ENCODE measurements around the gene CCR8. TPM values are rescaled to one million over a fixed set of nuclear protein-coding genes. Genes with fewer than 3 reads are reported as not detected.

CCR8 gene
- total RNA-seq, 1 donor from 2014 or later: not detected

- Histone ChIP-seq H3K4me1 (ENCODE audit: control insufficient read depth in 3 of 3, insufficient read depth in 3 of 3, low read length in 3 of 3) (peaks cover 21 to 28% (median 22%) of the 10 kb centered on the region in 3 donors), H3K9me3 (ENCODE audit: control insufficient read depth in 3 of 3, low read length in 3 of 3) (no peaks in the 10 kb centered on the region), H3K36me3 (ENCODE audit: control insufficient read depth in 3 of 3, insufficient read depth in 3 of 3, low read length in 3 of 3) (no peaks in the 10 kb centered on the region), H3K27ac (ENCODE audit: low read depth, low read length) (peak overlapping the region; percentile 80), H3K4me3 (ENCODE audit: low read length in 3 of 3) (no peak overlapping the region), H3K27me3 (ENCODE audit: control insufficient read depth in 3 of 3, insufficient read depth in 3 of 3, low read length in 3 of 3) (no peaks in the 10 kb centered on the region), H3K9ac (ENCODE audit: low read depth in 1 of 3, low read length in 3 of 3) (peak overlapping the region in 1 of 3 donors; percentile 10)
Measured at GRCh38 chr3:39288300-39288808, 41.2 kb upstream of the CCR8 start.

GRCh38 chr3:39289107-39289506 is 40.4 kb upstream of the CCR8 start:
- Histone ChIP-seq H3K4me3 (ENCODE audit: low read length in 3 of 3) (no peak overlapping the region), H3K9ac (ENCODE audit: low read depth in 1 of 3, low read length in 3 of 3) (no peak overlapping the region), H3K27me3 (ENCODE audit: control insufficient read depth in 3 of 3, insufficient read depth in 3 of 3, low read length in 3 of 3) (no peaks in the 10 kb centered on the region), H3K36me3 (ENCODE audit: control insufficient read depth in 3 of 3, insufficient read depth in 3 of 3, low read length in 3 of 3) (no peaks in the 10 kb centered on the region), H3K27ac (ENCODE audit: low read depth, low read length) (no peak overlapping the region), H3K4me1 (ENCODE audit: control insufficient read depth in 3 of 3, insufficient read depth in 3 of 3, low read length in 3 of 3) (peaks cover 21 to 28% (median 22%) of the 10 kb centered on the region in 3 donors), H3K9me3 (ENCODE audit: control insufficient read depth in 3 of 3, low read length in 3 of 3) (no peaks in the 10 kb centered on the region)

- H3K27ac ChIP-seq (ENCODE audit: low read depth, low read length): no peak overlapping the region
- no peaks in the 10 kb centered on the region for H3K36me3 ChIP-seq (ENCODE audit: control insufficient read depth in 3 of 3, insufficient read depth in 3 of 3, low read length in 3 of 3)
- no peak overlapping the region for H3K4me3 ChIP-seq (ENCODE audit: low read length in 3 of 3)
- no peak overlapping the region for H3K9ac ChIP-seq (ENCODE audit: low read depth in 1 of 3, low read length in 3 of 3)
- no peaks in the 10 kb centered on the region for H3K9me3 ChIP-seq (ENCODE audit: control insufficient read depth in 3 of 3, low read length in 3 of 3)
- peaks cover 17 to 22% (median 19%) of the 10 kb centered on the region in 3 donors for H3K4me1 ChIP-seq (ENCODE audit: control insufficient read depth in 3 of 3, insufficient read depth in 3 of 3, low read length in 3 of 3)
- H3K27me3 ChIP-seq (ENCODE audit: control insufficient read depth in 3 of 3, insufficient read depth in 3 of 3, low read length in 3 of 3): no peaks in the 10 kb centered on the region
Measured at GRCh38 chr3:39290255-39290654, 39.3 kb upstream of the CCR8 start.

- Histone ChIP-seq H3K27me3 (ENCODE audit: control insufficient read depth in 3 of 3, insufficient read depth in 3 of 3, low read length in 3 of 3) (no peaks in the 10 kb centered on the region), H3K36me3 (ENCODE audit: control insufficient read depth in 3 of 3, insufficient read depth in 3 of 3, low read length in 3 of 3) (no peaks in the 10 kb centered on the region), H3K4me3 (ENCODE audit: low read length in 3 of 3) (no peak overlapping the region), H3K9me3 (ENCODE audit: control insufficient read depth in 3 of 3, low read length in 3 of 3) (no peaks in the 10 kb centered on the region), H3K27ac (ENCODE audit: low read depth, low read length) (no peak overlapping the region), H3K9ac (ENCODE audit: low read depth in 1 of 3, low read length in 3 of 3) (peak overlapping the region in 1 of 3 donors; percentile 10), H3K4me1 (ENCODE audit: control insufficient read depth in 3 of 3, insufficient read depth in 3 of 3, low read length in 3 of 3) (peaks cover 13 to 18% (median 16%) of the 10 kb centered on the region in 3 donors)
Measured at GRCh38 chr3:39291903-39292329, 37.6 kb upstream of the CCR8 start.

GRCh38 chr3:39292961-39293360 is 36.5 kb upstream of the CCR8 start:
- H3K27me3 ChIP-seq (ENCODE audit: control insufficient read depth in 3 of 3, insufficient read depth in 3 of 3, low read length in 3 of 3): no peaks in the 10 kb centered on the region
- H3K9ac ChIP-seq (ENCODE audit: low read depth in 1 of 3, low read length in 3 of 3): no peak overlapping the region
- no peak overlapping the region for H3K4me3 ChIP-seq (ENCODE audit: low read length in 3 of 3)
- no peaks in the 10 kb centered on the region for H3K36me3 ChIP-seq (ENCODE audit: control insufficient read depth in 3 of 3, insufficient read depth in 3 of 3, low read length in 3 of 3)
- H3K9me3 ChIP-seq (ENCODE audit: control insufficient read depth in 3 of 3, low read length in 3 of 3): no peaks in the 10 kb centered on the region
- H3K27ac ChIP-seq (ENCODE audit: low read depth, low read length): no peak overlapping the region
- peaks cover 3 to 12% (median 9%) of the 10 kb centered on the region in 3 donors for H3K4me1 ChIP-seq (ENCODE audit: control insufficient read depth in 3 of 3, insufficient read depth in 3 of 3, low read length in 3 of 3)

- H3K9me3 ChIP-seq (ENCODE audit: control insufficient read depth in 3 of 3, low read length in 3 of 3): peaks cover 0 to 8% (median 0%) of the 10 kb centered on the region in 3 donors
- H3K36me3 ChIP-seq (ENCODE audit: control insufficient read depth in 3 of 3, insufficient read depth in 3 of 3, low read length in 3 of 3): no peaks in the 10 kb centered on the region
- no peak overlapping the region for H3K27ac ChIP-seq (ENCODE audit: low read depth, low read length)
- H3K4me1 ChIP-seq (ENCODE audit: control insufficient read depth in 3 of 3, insufficient read depth in 3 of 3, low read length in 3 of 3): peaks cover 0 to 8% (median 6%) of the 10 kb centered on the region in 3 donors
- no peak overlapping the region for H3K4me3 ChIP-seq (ENCODE audit: low read length in 3 of 3)
- no peak overlapping the region for H3K9ac ChIP-seq (ENCODE audit: low read depth in 1 of 3, low read length in 3 of 3)
- H3K27me3 ChIP-seq (ENCODE audit: control insufficient read depth in 3 of 3, insufficient read depth in 3 of 3, low read length in 3 of 3): no peaks in the 10 kb centered on the region
Measured at GRCh38 chr3:39294446-39295183, 34.9 kb upstream of the CCR8 start.

GRCh38 chr3:39295184-39295775 is 34.2 kb upstream of the CCR8 start:
- Histone ChIP-seq H3K27me3 (ENCODE audit: control insufficient read depth in 3 of 3, insufficient read depth in 3 of 3, low read length in 3 of 3) (no peaks in the 10 kb centered on the region), H3K9me3 (ENCODE audit: control insufficient read depth in 3 of 3, low read length in 3 of 3) (peaks cover 0 to 8% (median 0%) of the 10 kb centered on the region in 3 donors), H3K4me3 (ENCODE audit: low read length in 3 of 3) (no peak overlapping the region), H3K9ac (ENCODE audit: low read depth in 1 of 3, low read length in 3 of 3) (no peak overlapping the region), H3K36me3 (ENCODE audit: control insufficient read depth in 3 of 3, insufficient read depth in 3 of 3, low read length in 3 of 3) (no peaks in the 10 kb centered on the region), H3K27ac (ENCODE audit: low read depth, low read length) (no peak overlapping the region), H3K4me1 (ENCODE audit: control insufficient read depth in 3 of 3, insufficient read depth in 3 of 3, low read length in 3 of 3) (peaks cover 0 to 8% (median 6%) of the 10 kb centered on the region in 3 donors)

GRCh38 chr3:39296197-39297077 is 33.1 kb upstream of the CCR8 start:
- H3K27me3 ChIP-seq (ENCODE audit: control insufficient read depth in 3 of 3, insufficient read depth in 3 of 3, low read length in 3 of 3): no peaks in the 10 kb centered on the region
- peaks cover 0 to 8% (median 6%) of the 10 kb centered on the region in 3 donors for H3K4me1 ChIP-seq (ENCODE audit: control insufficient read depth in 3 of 3, insufficient read depth in 3 of 3, low read length in 3 of 3)
- peaks cover 0 to 8% (median 3%) of the 10 kb centered on the region in 3 donors for H3K9me3 ChIP-seq (ENCODE audit: control insufficient read depth in 3 of 3, low read length in 3 of 3)
- H3K9ac ChIP-seq (ENCODE audit: low read depth in 1 of 3, low read length in 3 of 3): no peak overlapping the region
- no peaks in the 10 kb centered on the region for H3K36me3 ChIP-seq (ENCODE audit: control insufficient read depth in 3 of 3, insufficient read depth in 3 of 3, low read length in 3 of 3)
- no peak overlapping the region for H3K27ac ChIP-seq (ENCODE audit: low read depth, low read length)
- H3K4me3 ChIP-seq (ENCODE audit: low read length in 3 of 3): no peak overlapping the region

GRCh38 chr3:39299279-39299678 is 30.2 kb upstream of the CCR8 start:
- peaks cover 0 to 8% (median 5%) of the 10 kb centered on the region in 3 donors for H3K9me3 ChIP-seq (ENCODE audit: control insufficient read depth in 3 of 3, low read length in 3 of 3)
- H3K27me3 ChIP-seq (ENCODE audit: control insufficient read depth in 3 of 3, insufficient read depth in 3 of 3, low read length in 3 of 3): no peaks in the 10 kb centered on the region
- no peak overlapping the region for H3K27ac ChIP-seq (ENCODE audit: low read depth, low read length)

More at GRCh38 chr3:39299279-39299678, 30.2 kb upstream of the CCR8 start:
- no peaks in the 10 kb centered on the region for H3K4me1 ChIP-seq (ENCODE audit: control insufficient read depth in 3 of 3, insufficient read depth in 3 of 3, low read length in 3 of 3)
- no peaks in the 10 kb centered on the region for H3K36me3 ChIP-seq (ENCODE audit: control insufficient read depth in 3 of 3, insufficient read depth in 3 of 3, low read length in 3 of 3)
- H3K9ac ChIP-seq (ENCODE audit: low read depth in 1 of 3, low read length in 3 of 3): no peak overlapping the region
- no peak overlapping the region for H3K4me3 ChIP-seq (ENCODE audit: low read length in 3 of 3)
